AG09319 (cell line): ENCODE data around the gene SPOP.

Experiments
- DNase-seq: peaks from one replicate; pipeline ENCODE4 v3.0.0-alpha.2; 2010; ENCODE audit warnings: low read depth; ENCODE audit errors: extremely low read depth
- CTCF ChIP-seq: IDR thresholded peaks from 2 replicates; pipeline ENCODE4 v1.5.1; 2011; ENCODE audit warnings: low read depth, mild to moderate bottlenecking, inconsistent platforms, low read length, moderate library complexity

The SPOP gene

GRCh38 chr17:49589577-49589927 is 88.3 kb downstream of the SPOP start:
- no peak for DNase-seq
- no peak for TF ChIP-seq CTCF

GRCh38 chr17:49588726-49589576 is 88.9 kb downstream of the SPOP start:
- no peak for TF ChIP-seq CTCF
- peak; percentile 32 for DNase-seq

- TF ChIP-seq CTCF: no peak
- no peak for DNase-seq
Measured at GRCh38 chr17:49588312-49588711, 89.6 kb downstream of the SPOP start.

- no peak for TF ChIP-seq CTCF
- DNase-seq: no peak
Measured at GRCh38 chr17:49587366-49588073, 90.4 kb downstream of the SPOP start.

- TF ChIP-seq CTCF: no peak
- no peak for DNase-seq
Measured at GRCh38 chr17:49585422-49586027, 92.4 kb downstream of the SPOP start.

GRCh38 chr17:49583889-49584288 is 94.0 kb downstream of the SPOP start:
- DNase-seq: no peak
- TF ChIP-seq CTCF: no peak

GRCh38 chr17:49583226-49583625 is 94.7 kb downstream of the SPOP start:
- TF ChIP-seq CTCF: no peak
- no peak for DNase-seq
